SK-N-SH (cell line): ENCODE measurements around the gene RIOK1. TPM values are rescaled to one million over a fixed set of nuclear protein-coding genes. Genes with fewer than 3 reads are reported as not detected.

Experiments used
- CTCF ChIA-PET: fragments of 300-600, 350-600 bp; formaldehyde crosslinking; extraction: SDS; loops from one replicate; lab custom pipeline; 2021; lab: Yijun Ruan, JAX
- POLR2A ChIA-PET: fragments of 350-600 bp; sonication (Branson Sonifier 250); formaldehyde crosslinking; extraction: SDS; loops from one replicate; lab custom pipeline; 2020; ENCODE audit warnings: antibody characterized with exemption, inconsistent platforms; lab: Yijun Ruan, JAX
- DNase-seq: peaks from one replicate; pipeline ENCODE4 v3.0.0; 2012
- H2AFZ ChIP-seq: fragments of 200-600 bp; sonication (generic); 2 replicates; pipeline ENCODE4 v1.8.1; 2016; ENCODE audit warnings: antibody characterized with exemption, mild to moderate bottlenecking, low read depth
- H3F3A ChIP-seq: fragments of 200-600 bp; sonication (generic); replicated peaks from 2 replicates; pipeline ENCODE3; 2016; ENCODE audit warnings: antibody characterized with exemption, mild to moderate bottlenecking; ENCODE audit not compliant: insufficient read depth
- H3K27ac ChIP-seq, 2 experiments: fragments of 200-500 bp in 1 of 2; fragments of 200-600 bp in 1 of 2; sonication (Bioruptor generic) in 1 of 2; sonication (generic), shearing (Covaris generic) in 1 of 2; 2 replicates each; pipeline versions ENCODE4 v1.5.1 to v1.6.1; 2014 to 2016; ENCODE audit warnings: low read depth in 2 of 2, inconsistent platforms in 1 of 2, low read length in 1 of 2, mild to moderate bottlenecking in 1 of 2, mixed read lengths in 1 of 2
- H3K27me3 ChIP-seq: fragments of 200-600 bp; sonication (generic), shearing (Covaris generic); 2 replicates; pipeline ENCODE4 v1.6.1; 2016; ENCODE audit warnings: mixed run types; ENCODE audit not compliant: insufficient read depth
- H3K36me3 ChIP-seq, 2 experiments: fragments of 200-500 bp in 1 of 2; fragments of 200-600 bp in 1 of 2; sonication (Bioruptor generic) in 1 of 2; sonication (generic) in 1 of 2; replicated peaks in 1 of 2; 2 replicates each; pipeline versions ENCODE3 to v1.5.1; 2014 to 2016; ENCODE audit warnings: low read length in 1 of 2, mild to moderate bottlenecking in 1 of 2; ENCODE audit not compliant: insufficient read depth in 2 of 2, control insufficient read depth in 1 of 2
- H3K4me1 ChIP-seq, 2 experiments: fragments of 200-500 bp in 1 of 2; fragments of 200-600 bp in 1 of 2; sonication (Bioruptor generic) in 1 of 2; sonication (generic), shearing (Covaris generic) in 1 of 2; 2 replicates each; pipeline versions ENCODE4 v1.5.1 to v1.6.1; 2014 to 2016; ENCODE audit warnings: low read depth in 1 of 2, low read length in 1 of 2, mixed run types in 1 of 2; ENCODE audit not compliant: insufficient read depth in 2 of 2, control insufficient read depth in 1 of 2
- H3K4me2 ChIP-seq: fragments of 200-600 bp; sonication (generic), shearing (Covaris generic); 2 replicates; pipeline ENCODE4 v1.6.1; 2017; ENCODE audit warnings: mixed run types
- H3K4me3 ChIP-seq, 2 experiments: fragments of 200-500 bp in 1 of 2; fragments of 200-600 bp in 1 of 2; sonication (Bioruptor generic) in 1 of 2; sonication (generic), shearing (Covaris generic) in 1 of 2; 2 replicates each; pipeline versions ENCODE4 v1.5.1 to v1.8.1; 2014 to 2016; ENCODE audit warnings: low read depth in 2 of 2, inconsistent platforms in 1 of 2, low read length in 1 of 2, mild to moderate bottlenecking in 1 of 2, mixed read lengths in 1 of 2, moderate library complexity in 1 of 2
- H3K79me2 ChIP-seq: fragments of 200-600 bp; sonication (generic); 2 replicates; pipeline ENCODE4 v1.8.1; 2017; ENCODE audit warnings: mild to moderate bottlenecking; ENCODE audit not compliant: insufficient read depth
- H3K9ac ChIP-seq: fragments of 200-600 bp; sonication (generic); 2 replicates; pipeline ENCODE4 v1.6.1; 2017; ENCODE audit warnings: mixed run types
- H3K9me2 ChIP-seq: fragments of 200-600 bp; sonication (generic); 2 replicates; pipeline ENCODE4 v1.6.1; 2017; ENCODE audit warnings: mixed run types
- H3K9me3 ChIP-seq: fragments of 200-600 bp; sonication (generic); 2 replicates; pipeline ENCODE4 v1.6.1; 2017; ENCODE audit warnings: mixed run types, mild to moderate bottlenecking, moderate library complexity
- H4K20me1 ChIP-seq: fragments of 200-600 bp; sonication (generic); 2 replicates; pipeline ENCODE4 v1.6.1; 2017; ENCODE audit warnings: mild to moderate bottlenecking, mixed run types; ENCODE audit not compliant: insufficient read depth
- ELF1 ChIP-seq: IDR thresholded peaks from 2 replicates; pipeline ENCODE4 v1.4.0; 2012
- EZH2phosphoT487 ChIP-seq: fragments of 200-600 bp; sonication (generic); IDR thresholded peaks from 2 replicates; pipeline ENCODE4 v1.6.1; 2017; ENCODE audit warnings: low read depth, mixed run types, mild to moderate bottlenecking, antibody characterized with exemption, moderate library complexity, borderline replicate concordance
- FOXJ3 ChIP-seq: sonication (generic); formaldehyde crosslinking; IDR thresholded peaks from 2 replicates; pipeline ENCODE4 v1.5.1; 2020; ENCODE audit warnings: mild to moderate bottlenecking, missing genetic modification reagents
- GABPA ChIP-seq: IDR thresholded peaks from 2 replicates; pipeline ENCODE4 v1.4.0; 2012; ENCODE audit warnings: low read depth, mild to moderate bottlenecking
- MEF2A ChIP-seq: IDR thresholded peaks from 2 replicates; pipeline ENCODE4 v1.4.0; 2012; ENCODE audit warnings: low read depth, borderline replicate concordance
- NFIC ChIP-seq: IDR thresholded peaks from 2 replicates; pipeline ENCODE4 v1.4.0; 2012; ENCODE audit warnings: borderline replicate concordance
- POLR2AphosphoS5 ChIP-seq: IDR thresholded peaks from 2 replicates; pipeline ENCODE4 v1.6.1; 2012; ENCODE audit warnings: low read depth, low read length
- RCOR1 ChIP-seq: fragments of 150-350 bp; IDR thresholded peaks from 2 replicates; pipeline ENCODE4 v1.6.1; 2017; ENCODE audit warnings: antibody characterized with exemption, low read length
- RXRA ChIP-seq: IDR thresholded peaks from 2 replicates; pipeline ENCODE4 v1.4.0; 2012; ENCODE audit warnings: low read depth, mild to moderate bottlenecking, borderline replicate concordance
- SIN3A ChIP-seq: IDR thresholded peaks from 2 replicates; pipeline ENCODE4 v1.6.1; 2012; ENCODE audit warnings: low read depth, mild to moderate bottlenecking, low read length, moderate library complexity, borderline replicate concordance
- TAF1 ChIP-seq: IDR thresholded peaks from 2 replicates; pipeline ENCODE4 v1.6.1; 2012; ENCODE audit warnings: low read depth, mild to moderate bottlenecking, low read length, moderate library complexity, borderline replicate concordance
- USF1 ChIP-seq: IDR thresholded peaks from 2 replicates; pipeline ENCODE4 v1.4.0; 2012; ENCODE audit warnings: low read depth, borderline replicate concordance
- ZBTB33 ChIP-seq: IDR thresholded peaks from 2 replicates; pipeline ENCODE4 v1.4.0; 2012; ENCODE audit warnings: low read depth, borderline replicate concordance
- WGBS: methylation state at CpG from one replicate; pipeline ENCODE4 v1.1.6; 2017; ENCODE audit warnings: low lambda C conversion rate; 5-methylcytosine and 5-hydroxymethylcytosine counted together
- polyA plus RNA-seq, 3 experiments: library from polyadenylated mRNA; depleted of rRNA; stranded (reverse); fragments of >200 nt; gene quantifications; 2 replicates each; pipeline ENCODE4 v1.2.3, GENCODE V29; 2012
- TF ChIP-seq, protein P1 (sequence below): fragments of 150-350 bp; IDR thresholded peaks from 2 replicates; pipeline ENCODE4 v1.6.1; 2017; ENCODE audit warnings: antibody characterized with exemption, low read length, low read depth, borderline replicate concordance
- TF ChIP-seq, protein P2 (sequence below): IDR thresholded peaks from 2 replicates; pipeline ENCODE4 v1.4.0; 2012; ENCODE audit warnings: low read depth
- TF ChIP-seq, protein P3 (sequence below): IDR thresholded peaks from 2 replicates; pipeline ENCODE4 v1.6.1; 2012; ENCODE audit warnings: mild to moderate bottlenecking, low read depth, low read length, moderate library complexity

RIOK1 gene
- polyA plus RNA-seq, 1 of the 3 experiments (the other 2 are of a cell fraction), result 18.7 TPM

- Histone ChIP-seq H3K4me1 (no peaks in the 10 kb centered on the region), H3K9ac (no peak overlapping the region), H3F3A (no peaks in the 10 kb centered on the region), H2AFZ (no peak overlapping the region), H3K79me2 (no peaks in the 10 kb centered on the region), H3K4me2 (no peak overlapping the region), H4K20me1 (no peaks in the 10 kb centered on the region), H3K27ac (no peak overlapping the region), H3K4me3 (no peak overlapping the region), H3K27me3 (no peaks in the 10 kb centered on the region; the same call in 1 of the 2 replicates), H3K36me3 (no peaks in the 10 kb centered on the region), H3K9me3 (no peaks in the 10 kb centered on the region), H3K9me2 (no peaks in the 10 kb centered on the region)
- TF ChIP-seq USF1 (no peak), FOXJ3 (CRISPR knock-in tag) (no peak), EZH2phosphoT487 (no peak), RXRA (no peak), ELF1 (no peak), RCOR1 (no peak), ZBTB33 (no peak), POLR2AphosphoS5 (no peak), TAF1 (no peak), SIN3A (no peak), MEF2A (no peak), GABPA (no peak), NFIC (no peak)
- TF ChIP-seq, protein P1, sequence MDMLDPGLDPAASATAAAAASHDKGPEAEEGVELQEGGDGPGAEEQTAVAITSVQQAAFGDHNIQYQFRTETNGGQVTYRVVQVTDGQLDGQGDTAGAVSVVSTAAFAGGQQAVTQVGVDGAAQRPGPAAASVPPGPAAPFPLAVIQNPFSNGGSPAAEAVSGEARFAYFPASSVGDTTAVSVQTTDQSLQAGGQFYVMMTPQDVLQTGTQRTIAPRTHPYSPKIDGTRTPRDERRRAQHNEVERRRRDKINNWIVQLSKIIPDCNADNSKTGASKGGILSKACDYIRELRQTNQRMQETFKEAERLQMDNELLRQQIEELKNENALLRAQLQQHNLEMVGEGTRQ, result no peak
- TF ChIP-seq, protein P2, sequence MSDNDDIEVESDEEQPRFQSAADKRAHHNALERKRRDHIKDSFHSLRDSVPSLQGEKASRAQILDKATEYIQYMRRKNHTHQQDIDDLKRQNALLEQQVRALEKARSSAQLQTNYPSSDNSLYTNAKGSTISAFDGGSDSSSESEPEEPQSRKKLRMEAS, result no peak
- TF ChIP-seq, protein P3, sequence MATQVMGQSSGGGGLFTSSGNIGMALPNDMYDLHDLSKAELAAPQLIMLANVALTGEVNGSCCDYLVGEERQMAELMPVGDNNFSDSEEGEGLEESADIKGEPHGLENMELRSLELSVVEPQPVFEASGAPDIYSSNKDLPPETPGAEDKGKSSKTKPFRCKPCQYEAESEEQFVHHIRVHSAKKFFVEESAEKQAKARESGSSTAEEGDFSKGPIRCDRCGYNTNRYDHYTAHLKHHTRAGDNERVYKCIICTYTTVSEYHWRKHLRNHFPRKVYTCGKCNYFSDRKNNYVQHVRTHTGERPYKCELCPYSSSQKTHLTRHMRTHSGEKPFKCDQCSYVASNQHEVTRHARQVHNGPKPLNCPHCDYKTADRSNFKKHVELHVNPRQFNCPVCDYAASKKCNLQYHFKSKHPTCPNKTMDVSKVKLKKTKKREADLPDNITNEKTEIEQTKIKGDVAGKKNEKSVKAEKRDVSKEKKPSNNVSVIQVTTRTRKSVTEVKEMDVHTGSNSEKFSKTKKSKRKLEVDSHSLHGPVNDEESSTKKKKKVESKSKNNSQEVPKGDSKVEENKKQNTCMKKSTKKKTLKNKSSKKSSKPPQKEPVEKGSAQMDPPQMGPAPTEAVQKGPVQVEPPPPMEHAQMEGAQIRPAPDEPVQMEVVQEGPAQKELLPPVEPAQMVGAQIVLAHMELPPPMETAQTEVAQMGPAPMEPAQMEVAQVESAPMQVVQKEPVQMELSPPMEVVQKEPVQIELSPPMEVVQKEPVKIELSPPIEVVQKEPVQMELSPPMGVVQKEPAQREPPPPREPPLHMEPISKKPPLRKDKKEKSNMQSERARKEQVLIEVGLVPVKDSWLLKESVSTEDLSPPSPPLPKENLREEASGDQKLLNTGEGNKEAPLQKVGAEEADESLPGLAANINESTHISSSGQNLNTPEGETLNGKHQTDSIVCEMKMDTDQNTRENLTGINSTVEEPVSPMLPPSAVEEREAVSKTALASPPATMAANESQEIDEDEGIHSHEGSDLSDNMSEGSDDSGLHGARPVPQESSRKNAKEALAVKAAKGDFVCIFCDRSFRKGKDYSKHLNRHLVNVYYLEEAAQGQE, result no peak
- ChIA-PET CTCF (no interaction called here), POLR2A (no interaction called here)
- DNase-seq, result no peak
- 40% methylated on average over 4 of the region's 4 CpGs for WGBS
Measured at GRCh38 chr6:7451326-7451725, 61.7 kb downstream of the RIOK1 start.
